ENCODE data around the gene S100B. TPM values are rescaled to one million over a fixed set of nuclear protein-coding genes. Genes with fewer than 3 reads are reported as not detected.

Gene S100B
- total RNA-seq (2022) = not detected in 2 replicates
- not detected for Bru-seq, nascent RNA
- BruChase-seq, experiment 1, labeled RNA remaining after a 2-hour chase = not detected
- percentile 11 among the genes with signal in this experiment for BruChase-seq, experiment 2, labeled RNA remaining after a 6-hour chase
- long read RNA-seq = 0 reads

GRCh38 chr21:46604975-46605766 is at the start of gene S100B:
TSS of gene S100B (minus strand) at chr21:46605082. CDS start at chr21:46602415, 2,667 bp downstream.
- Mint-ChIP-seq H3K4me3 (ENCODE audit: unreplicated experiment) (no peak within 1 kb of the TSS), H3K4me1 (ENCODE audit: low read depth, unreplicated experiment) (no peaks in the 10 kb centered on the region), H3K27ac (ENCODE audit: unreplicated experiment) (no peak within 1 kb of the TSS), H3K36me3 (ENCODE audit: insufficient read depth, unreplicated experiment) (no peaks in the 10 kb centered on the region), H3K27me3 (ENCODE audit: insufficient read depth, unreplicated experiment) (no peaks in the 10 kb centered on the region), H3K9me3 (ENCODE audit: unreplicated experiment) (no peaks in the 10 kb centered on the region)
- Histone ChIP-seq H3K27me3 (replicated peaks; ENCODE audit: control insufficient read depth, insufficient read depth, low read length) (no peaks in the 10 kb centered on the region), H3K4me3 (ENCODE audit: low read depth, low read length) (no peak within 1 kb of the TSS), H3K36me3 (ENCODE audit: control insufficient read depth, insufficient read depth, low read length) (no peaks in the 10 kb centered on the region), H3K4me1 (no peaks in the 10 kb centered on the region), H3K9me3 (no peaks in the 10 kb centered on the region)
- no peak for DNase-seq
- TF ChIP-seq CTCF (IDR thresholded peaks at IDR 0.05; ENCODE audit: insufficient read depth in 1 of 2, low read depth in 1 of 2, low read length in 1 of 2, severe bottlenecking in 1 of 2, unreplicated experiment in 1 of 2) = no peak
- no TSS peak for BruUV-seq (replicated peaks)
- ChIA-PET CTCF (no interaction called here), POLR2A (no interaction called here)
- intact Hi-C loops (cut with micrococcal nuclease; ENCODE audit: unreplicated experiment) = no loop called here

GRCh38 chr21:46651121-46651520 is 46.2 kb upstream of the S100B start:
- Mint-ChIP-seq H3K36me3 (ENCODE audit: insufficient read depth, unreplicated experiment) (peaks cover 87% of the 10 kb centered on the region), H3K27ac (ENCODE audit: unreplicated experiment) (no peak overlapping the region), H3K9me3 (ENCODE audit: unreplicated experiment) (peaks cover 10% of the 10 kb centered on the region), H3K27me3 (ENCODE audit: insufficient read depth, unreplicated experiment) (no peaks in the 10 kb centered on the region), H3K4me3 (ENCODE audit: unreplicated experiment) (no peak overlapping the region), H3K4me1 (ENCODE audit: low read depth, unreplicated experiment) (no peaks in the 10 kb centered on the region)
- Histone ChIP-seq H3K36me3 (ENCODE audit: control insufficient read depth, insufficient read depth, low read length) (no peaks in the 10 kb centered on the region; the same call in none of the 2 replicates), H3K4me1 (no peaks in the 10 kb centered on the region), H3K27me3 (replicated peaks; ENCODE audit: control insufficient read depth, insufficient read depth, low read length) (no peaks in the 10 kb centered on the region), H3K9me3 (0 out of 2 replicates have a peak, but pooled peaks cover 4% of the 10 kb centered on the region), H3K4me3 (ENCODE audit: low read depth, low read length) (no peak overlapping the region)
- intact Hi-C loops (cut with micrococcal nuclease; ENCODE audit: unreplicated experiment) = no loop called here
- DNase-seq = no peak
- no TSS peak for BruUV-seq (replicated peaks)
- TF ChIP-seq CTCF (IDR thresholded peaks at IDR 0.05; ENCODE audit: insufficient read depth in 1 of 2, low read depth in 1 of 2, low read length in 1 of 2, severe bottlenecking in 1 of 2, unreplicated experiment in 1 of 2) = no peak
- ChIA-PET POLR2A (no interaction called here), CTCF (no interaction called here)

GRCh38 chr21:46650476-46651098 is 45.7 kb upstream of the S100B start:
- Mint-ChIP-seq H3K9me3 (ENCODE audit: unreplicated experiment) (peaks cover 10% of the 10 kb centered on the region), H3K36me3 (ENCODE audit: insufficient read depth, unreplicated experiment) (peaks cover 87% of the 10 kb centered on the region), H3K4me3 (ENCODE audit: unreplicated experiment) (no peak overlapping the region), H3K27me3 (ENCODE audit: insufficient read depth, unreplicated experiment) (no peaks in the 10 kb centered on the region), H3K27ac (ENCODE audit: unreplicated experiment) (no peak overlapping the region), H3K4me1 (ENCODE audit: low read depth, unreplicated experiment) (no peaks in the 10 kb centered on the region)
- intact Hi-C loops (cut with micrococcal nuclease; ENCODE audit: unreplicated experiment) = no loop called here
- ChIA-PET POLR2A (no interaction called here), CTCF (no interaction called here)
- no peak for TF ChIP-seq CTCF (IDR thresholded peaks at IDR 0.05; ENCODE audit: insufficient read depth in 1 of 2, low read depth in 1 of 2, low read length in 1 of 2, severe bottlenecking in 1 of 2, unreplicated experiment in 1 of 2)
- Histone ChIP-seq H3K36me3 (ENCODE audit: control insufficient read depth, insufficient read depth, low read length) (no peaks in the 10 kb centered on the region; the same call in none of the 2 replicates), H3K4me3 (ENCODE audit: low read depth, low read length) (no peak overlapping the region), H3K4me1 (no peaks in the 10 kb centered on the region), H3K9me3 (0 out of 2 replicates have a peak, but pooled peaks cover 4% of the 10 kb centered on the region), H3K27me3 (replicated peaks; ENCODE audit: control insufficient read depth, insufficient read depth, low read length) (no peaks in the 10 kb centered on the region)
- BruUV-seq (replicated peaks) = no TSS peak
- no peak for DNase-seq

Data from Caco-2 (cell line).